ENCODE results near the gene PRKAG2. TPM values are rescaled to one million over a fixed set of nuclear protein-coding genes. Genes with fewer than 3 reads are reported as not detected.

The PRKAG2 gene
- total and polyA plus RNA-seq, 2 of the 13 experiments (the other 11 are each of a cell fraction or from before 2014, with no cell fraction given): 0.90 to 1.3 TPM

- Histone ChIP-seq H3K4me2 (ENCODE audit: low read depth, low read length) (no peak overlapping the region), H3K36me3 (replicated peaks in 1 of 2; ENCODE audit: control insufficient read depth in 1 of 2, insufficient read depth in 2 of 2, low read length in 2 of 2) (no peaks in the 10 kb centered on the region), H3K9me3 (ENCODE audit: low read length) (no peaks in the 10 kb centered on the region), H3K79me2 (ENCODE audit: insufficient read depth, low read length) (no peaks in the 10 kb centered on the region), H3K4me3 (replicated peaks in 1 of 3; ENCODE audit: insufficient read depth in 1 of 3, low read depth in 2 of 3, low read length in 3 of 3) (no peak overlapping the region), H3K4me1 (ENCODE audit: insufficient read depth, low read length) (peaks cover 9% of the 10 kb centered on the region; the same call in 1 of the 2 replicates), H3K27ac (ENCODE audit: extremely low read length, insufficient read depth, low read length) (no peak overlapping the region), H3K27me3 (ENCODE audit: control insufficient read depth in 1 of 2, insufficient read depth in 2 of 2, low read length in 2 of 2) (peaks cover 1 to 17% of the 10 kb centered on the region in 2 experiments; a peak in 1 of 5 replicates), H4K20me1 (ENCODE audit: insufficient read depth, low read length) (no peaks in the 10 kb centered on the region), H2AFZ (ENCODE audit: low read length) (no peak overlapping the region), H3K9ac (ENCODE audit: insufficient read depth, low read depth, low read length) (no peak overlapping the region)
- in situ Hi-C loops (cut with HindIII; ENCODE audit: extremely low pct_ligation_motif_present, low pct_unique_long_range_greater_than_20kb) (no loop called here), intact Hi-C loops (cut with micrococcal nuclease; ENCODE audit: unreplicated experiment) (no loop called here)
- ChIA-PET CTCF (ENCODE audit: low intra/inter-chr PET ratio, low total read pairs) (no interaction called here), POLR2A (no interaction called here)
- FAIRE-seq (no peak), DNase-seq (ENCODE audit: low spot score) (no peak), ATAC-seq (no peak)
- 44% methylated on average over 5 of the region's 5 CpGs for WGBS (ENCODE audit: low lambda C conversion rate)
- TF ChIP-seq ZNF629 (CRISPR knock-in tag; conservative IDR thresholded peaks at IDR 0.05): peak; percentile 61
- no peak for TF ChIP-seq AHR (CRISPR knock-in tag; IDR thresholded peaks at IDR 0.05)
- BruUV-seq (replicated peaks): no TSS peak
These were observed 24.9 kb upstream of the PRKAG2 start for GRCh38 chr7:151901828-151902227.

GRCh38 chr7:151900986-151901621 lies 24.2 kb upstream of the PRKAG2 start:
- 53% methylated on average over 17 of the region's 17 CpGs for WGBS (ENCODE audit: low lambda C conversion rate)
- ATAC-seq (no peak), FAIRE-seq (no peak), DNase-seq (ENCODE audit: low spot score) (no peak)
- POLR2A ChIA-PET: no interaction called here
- CTCF ChIA-PET (ENCODE audit: low intra/inter-chr PET ratio, low total read pairs): no interaction called here
- no peak overlapping the region for H2AFZ ChIP-seq (ENCODE audit: low read length)
- H3K9me3 ChIP-seq (ENCODE audit: low read length): no peaks in the 10 kb centered on the region
- H3K4me1 ChIP-seq (ENCODE audit: insufficient read depth, low read length): peaks cover 16% of the 10 kb centered on the region; the same call in 1 of the 2 replicates
- no peak overlapping the region for H3K4me3 ChIP-seq (replicated peaks in 1 of 3; ENCODE audit: insufficient read depth in 1 of 3, low read depth in 2 of 3, low read length in 3 of 3)
- no TSS peak for BruUV-seq (replicated peaks)
- H3K36me3 ChIP-seq (replicated peaks in 1 of 2; ENCODE audit: control insufficient read depth in 1 of 2, insufficient read depth in 2 of 2, low read length in 2 of 2): no peaks in the 10 kb centered on the region
- H3K27ac ChIP-seq (ENCODE audit: extremely low read length, insufficient read depth, low read length): no peak overlapping the region
- intact Hi-C loops (cut with micrococcal nuclease; ENCODE audit: unreplicated experiment) (no loop called here), in situ Hi-C loops (cut with HindIII; ENCODE audit: extremely low pct_ligation_motif_present, low pct_unique_long_range_greater_than_20kb) (no loop called here)
- H4K20me1 ChIP-seq (ENCODE audit: insufficient read depth, low read length): no peaks in the 10 kb centered on the region
- no peak overlapping the region for H3K4me2 ChIP-seq (ENCODE audit: low read depth, low read length)
- peaks cover 1 to 17% of the 10 kb centered on the region in 2 experiments; a peak in 1 of 5 replicates for H3K27me3 ChIP-seq (ENCODE audit: control insufficient read depth in 1 of 2, insufficient read depth in 2 of 2, low read length in 2 of 2)
- no peak for TF ChIP-seq NCOA2 (CRISPR knock-in tag; IDR thresholded peaks at IDR 0.05)
- no peak for TF ChIP-seq SPEN (CRISPR knock-in tag; IDR thresholded peaks at IDR 0.05; ENCODE audit: low read depth)
- TF ChIP-seq ZMYM4 (CRISPR knock-in tag; IDR thresholded peaks at IDR 0.05): no peak
- TF ChIP-seq ZNF572 (CRISPR knock-in tag; IDR thresholded peaks at IDR 0.05): no peak
- no peak for TF ChIP-seq RBFOX2 (IDR thresholded peaks at IDR 0.05; ENCODE audit: low read depth, low read length)
- TF ChIP-seq DPF2 (CRISPR knock-in tag; IDR thresholded peaks at IDR 0.05; ENCODE audit: borderline replicate concordance, low read depth): no peak
- H3K79me2 ChIP-seq (ENCODE audit: insufficient read depth, low read length): no peaks in the 10 kb centered on the region
- H3K9ac ChIP-seq (ENCODE audit: insufficient read depth, low read depth, low read length): no peak overlapping the region
